ENCODE measurements around the gene RSRC1.
A peak's percentile ranks its signal among the peaks of the same experiment; 100 is the strongest.

Gene RSRC1

DNA sequence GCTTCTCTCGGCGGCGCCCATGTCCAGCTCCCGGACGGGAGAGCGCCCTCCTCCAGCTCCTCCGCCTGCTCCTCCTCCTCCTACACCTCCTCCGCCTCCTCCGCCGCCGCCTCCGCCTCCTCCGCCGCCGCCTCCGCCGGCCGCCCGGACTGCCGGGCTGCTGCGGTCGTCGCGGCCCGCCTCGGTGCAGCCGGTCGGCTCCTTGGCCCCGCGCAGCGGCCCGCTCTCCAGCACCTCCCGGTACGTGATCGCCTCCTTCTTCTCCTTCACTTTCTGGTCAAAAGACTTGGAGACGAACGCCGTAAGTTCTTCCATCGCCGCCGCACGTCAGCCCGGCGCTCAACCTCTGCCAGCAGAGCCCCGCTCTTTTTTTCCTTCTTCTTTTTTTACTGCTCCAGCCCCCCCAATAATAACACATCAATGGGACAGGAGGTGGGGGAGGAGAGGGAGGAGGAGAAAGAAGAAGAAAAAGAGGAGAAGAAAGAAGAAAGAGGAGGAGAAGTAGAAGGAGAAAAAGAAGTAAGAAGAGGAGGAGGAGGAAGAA, 4.1 kb upstream of the RSRC1 start:
- Histone ChIP-seq H3K14ac (ENCODE audit: low read length) (no peak overlapping the region), H2AK5ac (ENCODE audit: low read depth, low read length) (no peak overlapping the region), H4K8ac (ENCODE audit: low read depth, low read length) (no peak overlapping the region), H3K4me1 (ENCODE audit: control insufficient read depth in 2 of 2, insufficient read depth in 1 of 2, low read depth in 1 of 2, low read length in 2 of 2) (peaks cover 0 to 18% of the 10 kb centered on the region in 2 donors), H2AFZ (ENCODE audit: low read length) (peak overlapping the region; percentile 92), H2BK5ac (ENCODE audit: low read length) (no peak overlapping the region), H4K91ac (ENCODE audit: low read depth, low read length, poor library complexity) (no peak overlapping the region), H2BK12ac (ENCODE audit: low read length) (no peak overlapping the region), H3K79me1 (ENCODE audit: low read depth, low read length) (peaks cover 3% of the 10 kb centered on the region), H3K4me2 (ENCODE audit: insufficient read depth, low read length, poor library complexity, severe bottlenecking) (peak overlapping the region; percentile 71), H3K18ac (ENCODE audit: low read length) (no peak overlapping the region), H3K4me3 (ENCODE audit: low read length in 2 of 2) (peak overlapping the region; percentile 27 to 40), H2BK120ac (ENCODE audit: low read depth, low read length) (no peak overlapping the region), H3K27me3 (ENCODE audit: control insufficient read depth in 3 of 3, insufficient read depth in 3 of 3, low read depth in 1 of 3, low read length in 3 of 3) (peaks cover 35 to 85% (median 73%) of the 10 kb centered on the region in 3 experiments), H2BK15ac (ENCODE audit: low read length) (no peak overlapping the region), H3K27ac (replicated peaks; ENCODE audit: low read length) (no peak overlapping the region), H3K23ac (ENCODE audit: low read depth, low read length, poor library complexity) (peak overlapping the region; percentile 95), H3K9ac (ENCODE audit: low read depth, low read length, poor library complexity) (no peak overlapping the region), H3K4ac (ENCODE audit: low read length) (no peak overlapping the region), H3K9me3 (replicated peaks in 1 of 2; ENCODE audit: control insufficient read depth in 2 of 2, insufficient read depth in 1 of 2, low read depth in 1 of 2, low read length in 2 of 2) (no peaks in the 10 kb centered on the region), H3K36me3 (replicated peaks in 1 of 2; ENCODE audit: control insufficient read depth in 2 of 2, insufficient read depth in 2 of 2, low read length in 2 of 2) (no peaks in the 10 kb centered on the region)
- DNase-seq (ENCODE audit: low spot score) = no peak
- no CpG with 5 or more reads among the region's 45 CpGs for WGBS, 2 donors (ENCODE audit: extremely low coverage in 2 of 2, insufficient read length in 2 of 2, insufficient replicate concordance in 1 of 2)

DNA sequence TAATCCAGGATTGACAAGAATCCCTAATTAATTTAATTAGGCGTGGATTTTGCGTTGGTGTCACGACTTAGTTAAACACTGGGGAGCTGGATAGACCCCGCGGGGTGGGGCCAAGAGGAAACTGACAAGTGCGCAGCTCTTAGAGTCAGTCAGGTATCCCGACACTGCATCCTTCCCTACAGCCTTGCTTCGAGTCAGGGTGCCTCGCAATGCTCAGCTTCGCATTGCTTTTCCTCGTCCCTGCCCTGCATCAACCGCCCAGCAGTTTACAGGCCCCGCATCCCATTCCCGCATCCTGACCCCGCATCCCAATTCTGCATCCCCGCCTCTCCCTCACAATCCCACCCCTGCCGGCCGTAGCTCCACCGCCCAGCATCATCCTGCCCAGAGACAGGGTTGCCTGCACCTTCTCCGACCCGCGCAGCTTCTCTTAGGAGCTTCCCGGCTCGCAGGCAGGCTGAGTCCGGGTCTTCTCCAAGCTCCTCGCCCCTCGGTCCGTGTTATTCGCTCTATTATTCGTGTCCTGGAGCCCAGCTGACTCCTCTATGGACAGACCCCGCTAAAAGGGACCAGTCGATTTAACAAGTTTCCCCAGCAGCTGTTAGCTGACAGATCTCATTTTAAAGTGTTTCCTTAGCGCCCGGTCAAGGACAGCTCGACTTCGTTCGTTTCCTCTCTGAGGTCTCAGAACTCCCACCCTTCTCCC, 3.0 kb upstream of the RSRC1 start:
- Histone ChIP-seq H3K36me3 (replicated peaks in 1 of 2; ENCODE audit: control insufficient read depth in 2 of 2, insufficient read depth in 2 of 2, low read length in 2 of 2) (no peaks in the 10 kb centered on the region), H2BK15ac (ENCODE audit: low read length) (no peak overlapping the region), H4K8ac (ENCODE audit: low read depth, low read length) (peak overlapping the region; percentile 7), H3K14ac (ENCODE audit: low read length) (no peak overlapping the region), H3K9ac (ENCODE audit: low read depth, low read length, poor library complexity) (no peak overlapping the region), H4K91ac (ENCODE audit: low read depth, low read length, poor library complexity) (no peak overlapping the region), H3K4ac (ENCODE audit: low read length) (no peak overlapping the region), H2BK120ac (ENCODE audit: low read depth, low read length) (no peak overlapping the region), H3K27me3 (ENCODE audit: control insufficient read depth in 3 of 3, insufficient read depth in 3 of 3, low read depth in 1 of 3, low read length in 3 of 3) (peaks cover 35 to 73% (median 65%) of the 10 kb centered on the region in 3 experiments), H2BK12ac (ENCODE audit: low read length) (no peak overlapping the region), H3K4me3 (ENCODE audit: low read length in 2 of 2) (peak overlapping the region in 1 of 2 donors; percentile 5), H2AFZ (ENCODE audit: low read length) (peak overlapping the region; percentile 92), H3K9me3 (replicated peaks in 1 of 2; ENCODE audit: control insufficient read depth in 2 of 2, insufficient read depth in 1 of 2, low read depth in 1 of 2, low read length in 2 of 2) (peaks cover 0 to 1% of the 10 kb centered on the region in 2 donors), H2BK5ac (ENCODE audit: low read length) (no peak overlapping the region), H3K23ac (ENCODE audit: low read depth, low read length, poor library complexity) (peak overlapping the region; percentile 20), H3K79me1 (ENCODE audit: low read depth, low read length) (peaks cover 3% of the 10 kb centered on the region), H3K4me1 (ENCODE audit: control insufficient read depth in 2 of 2, insufficient read depth in 1 of 2, low read depth in 1 of 2, low read length in 2 of 2) (peaks cover 0 to 19% of the 10 kb centered on the region in 2 donors), H2AK5ac (ENCODE audit: low read depth, low read length) (no peak overlapping the region), H3K4me2 (ENCODE audit: insufficient read depth, low read length, poor library complexity, severe bottlenecking) (peak overlapping the region; percentile 13), H3K18ac (ENCODE audit: low read length) (no peak overlapping the region), H3K27ac (replicated peaks; ENCODE audit: low read length) (no peak overlapping the region)
- no CpG with 5 or more reads among the region's 37 CpGs for WGBS, 2 donors (ENCODE audit: extremely low coverage in 2 of 2, insufficient read length in 2 of 2, insufficient replicate concordance in 1 of 2)
- no peak for DNase-seq (ENCODE audit: low spot score)

DNA sequence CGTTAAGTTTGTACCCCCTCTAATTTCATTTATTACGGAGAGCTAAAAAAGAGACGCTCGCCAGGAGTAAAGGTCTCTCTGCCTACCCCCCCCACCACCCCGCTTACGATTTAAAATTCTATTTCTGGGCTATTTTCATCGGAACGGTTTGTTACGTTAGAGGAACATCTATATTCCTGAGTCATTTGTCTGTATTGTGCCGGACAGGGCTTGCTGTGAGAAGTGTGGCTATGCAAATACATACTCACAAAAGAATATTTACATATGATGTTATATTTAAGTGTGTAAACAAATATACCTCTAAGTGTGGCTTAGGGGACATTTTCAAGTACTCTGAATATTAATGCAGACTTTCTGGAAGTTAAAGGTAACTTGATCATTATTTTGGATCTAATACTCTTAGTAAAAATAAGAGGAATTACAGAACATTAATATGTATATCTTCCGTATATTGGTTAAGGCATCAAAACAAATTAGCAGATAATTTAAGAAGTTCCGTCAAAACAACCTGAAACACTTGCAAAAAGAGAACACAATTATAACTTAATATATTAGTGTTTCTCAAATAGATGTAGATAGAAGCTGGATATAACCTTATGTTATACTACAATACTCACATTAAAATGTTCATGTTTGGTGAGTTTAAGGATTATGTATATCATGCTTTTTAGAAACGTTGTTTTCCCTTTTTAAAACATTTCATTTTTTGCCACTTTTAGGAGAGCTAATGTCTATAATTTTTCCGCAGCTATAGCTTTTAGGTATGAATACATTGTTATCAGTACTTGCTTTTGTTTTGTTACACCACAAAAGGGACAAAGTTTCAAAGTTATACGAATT, 2.1 kb upstream of the RSRC1 start:
- no peak overlapping the region for H2BK15ac ChIP-seq (ENCODE audit: low read length)
- WGBS, 2 donors (ENCODE audit: extremely low coverage in 2 of 2, insufficient read length in 2 of 2, insufficient replicate concordance in 1 of 2) = no CpG with 5 or more reads among the region's 15 CpGs
- no peak overlapping the region for H2AFZ ChIP-seq (ENCODE audit: low read length)
- H3K18ac ChIP-seq (ENCODE audit: low read length) = no peak overlapping the region
- no peak overlapping the region for H3K27ac ChIP-seq (replicated peaks; ENCODE audit: low read length)
- no peak overlapping the region for H2BK120ac ChIP-seq (ENCODE audit: low read depth, low read length)
- no peak overlapping the region for H4K8ac ChIP-seq (ENCODE audit: low read depth, low read length)
- H3K23ac ChIP-seq (ENCODE audit: low read depth, low read length, poor library complexity) = no peak overlapping the region
- no peak overlapping the region for H3K4me3 ChIP-seq (ENCODE audit: low read length in 2 of 2)
- no peak overlapping the region for H2AK5ac ChIP-seq (ENCODE audit: low read depth, low read length)
- no peak overlapping the region for H3K4ac ChIP-seq (ENCODE audit: low read length)
- H3K27me3 ChIP-seq (ENCODE audit: control insufficient read depth in 3 of 3, insufficient read depth in 3 of 3, low read depth in 1 of 3, low read length in 3 of 3) = peaks cover 30 to 64% (median 56%) of the 10 kb centered on the region in 3 experiments
- no peak overlapping the region for H4K91ac ChIP-seq (ENCODE audit: low read depth, low read length, poor library complexity)
- peaks cover 0 to 19% of the 10 kb centered on the region in 2 donors for H3K4me1 ChIP-seq (ENCODE audit: control insufficient read depth in 2 of 2, insufficient read depth in 1 of 2, low read depth in 1 of 2, low read length in 2 of 2)
- H3K79me1 ChIP-seq (ENCODE audit: low read depth, low read length) = peaks cover 3% of the 10 kb centered on the region
- H3K36me3 ChIP-seq (replicated peaks in 1 of 2; ENCODE audit: control insufficient read depth in 2 of 2, insufficient read depth in 2 of 2, low read length in 2 of 2) = no peaks in the 10 kb centered on the region
- H3K9me3 ChIP-seq (replicated peaks in 1 of 2; ENCODE audit: control insufficient read depth in 2 of 2, insufficient read depth in 1 of 2, low read depth in 1 of 2, low read length in 2 of 2) = peaks cover 0 to 1% of the 10 kb centered on the region in 2 donors
- H3K9ac ChIP-seq (ENCODE audit: low read depth, low read length, poor library complexity) = no peak overlapping the region
- H2BK5ac ChIP-seq (ENCODE audit: low read length) = no peak overlapping the region
- DNase-seq (ENCODE audit: low spot score) = no peak
- no peak overlapping the region for H2BK12ac ChIP-seq (ENCODE audit: low read length)
- no peak overlapping the region for H3K14ac ChIP-seq (ENCODE audit: low read length)
- no peak overlapping the region for H3K4me2 ChIP-seq (ENCODE audit: insufficient read depth, low read length, poor library complexity, severe bottlenecking)

All from neuronal stem cell (in vitro differentiated cells).